Esophagus muscularis mucosa (tissue), 4 donors: ENCODE results near the gene SGSH. TPM values are rescaled to one million over a fixed set of nuclear protein-coding genes. Genes with fewer than 3 reads are reported as not detected.

Experiments used
- DNase-seq: peaks from one replicate; pipeline ENCODE4 v3.0.0-alpha.2; 2017; ENCODE audit errors: extremely low spot score
- H3K27ac ChIP-seq, 4 donors: fragments of 200-600 bp; sonication (generic); replicated peaks in 1 of 4; 1 replicate in 3 of 4; 2 replicates in 1 of 4; pipeline ENCODE4 v1.5.1; 2016 to 2019; ENCODE audit warnings: mild to moderate bottlenecking in 1 of 4
- H3K27me3 ChIP-seq, 4 donors: fragments of 200-600 bp; sonication (generic); one replicate each; pipeline versions ENCODE4 v1.5.1 to v1.6.0; 2016 to 2019
- H3K36me3 ChIP-seq, 4 donors: fragments of 200-600 bp; sonication (generic); one replicate each; pipeline ENCODE4 v1.5.1; 2016 to 2019
- H3K4me1 ChIP-seq, 4 donors: fragments of 200-600 bp; sonication (generic); one replicate each; pipeline ENCODE4 v1.5.1; 2016 to 2019
- H3K4me3 ChIP-seq, 4 donors: fragments of 200-600 bp; sonication (generic); 1 replicate in 2 of 4; 2 replicates in 2 of 4; pipeline ENCODE4 v1.5.1; 2016 to 2019; ENCODE audit warnings: mild to moderate bottlenecking in 4 of 4, moderate library complexity in 1 of 4
- H3K9me3 ChIP-seq, 4 donors: fragments of 200-600 bp; sonication (generic); 1 replicate in 3 of 4; 2 replicates in 1 of 4; pipeline ENCODE4 v1.5.1; 2016 to 2019
- CTCF ChIP-seq, 3 experiments: fragments of 200-600 bp in 2 of 3; fragments of 450-650 bp in 1 of 3; sonication (generic) in 2 of 3; IDR thresholded peaks; one replicate each; pipeline ENCODE4 v1.5.1; 2017 to 2019; ENCODE audit warnings: antibody characterized with exemption in 3 of 3, mild to moderate bottlenecking in 2 of 3, moderate library complexity in 1 of 3
- EP300 ChIP-seq: sonication (generic); formaldehyde crosslinking; IDR thresholded peaks from one replicate; pipeline ENCODE4 v1.6.1; 2017; ENCODE audit warnings: antibody characterized with exemption
- POLR2A ChIP-seq: fragments of 450-650 bp; IDR thresholded peaks from one replicate; pipeline ENCODE4 v1.6.1; 2017; ENCODE audit warnings: antibody characterized with exemption, moderate library complexity, mild to moderate bottlenecking, low read depth
- POLR2AphosphoS5 ChIP-seq, 2 donors: sonication (generic); formaldehyde crosslinking; IDR thresholded peaks; one replicate each; pipeline ENCODE4 v1.6.1; 2017; ENCODE audit warnings: antibody characterized with exemption in 2 of 2
- WGBS: methylation state at CpG from one replicate; pipeline ENCODE4 v1.1.5; 2018; 5-methylcytosine and 5-hydroxymethylcytosine counted together
- intact Hi-C: fragments of 100-400 bp; cut with DNase I; formaldehyde crosslinking; loops from one replicate; pipeline ENCODE4 v1.15.1; 2023
- total RNA-seq, 4 donors: library from RNA; depleted of rRNA; stranded (reverse); fragments of >200 nt; gene quantifications; one replicate each; pipeline versions ENCODE4 v1.1.0 to v1.2.1, GENCODE V29; 2016

The SGSH gene
- total RNA-seq, 4 donors from 2014 or later: 12.9 to 24.4 (median 21.3) TPM

DNA sequence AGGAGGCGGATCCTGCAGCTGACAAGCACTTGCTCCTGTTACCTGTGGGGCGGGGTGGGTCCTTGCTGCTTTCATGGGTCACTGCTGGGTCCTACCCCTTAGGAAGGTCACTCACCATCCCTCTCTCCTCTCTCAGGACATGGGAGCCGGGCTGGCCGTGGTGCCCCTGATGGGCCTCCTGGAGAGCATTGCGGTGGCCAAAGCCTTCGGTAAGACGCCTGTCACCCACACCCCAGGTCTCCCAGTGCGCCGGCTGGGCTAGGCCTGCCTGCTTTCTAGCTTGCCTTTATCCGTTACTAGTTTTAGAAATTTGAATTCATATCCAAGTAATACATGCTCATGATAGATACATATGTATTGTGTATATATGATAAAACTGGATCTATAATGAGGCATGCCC lies 17.3 kb upstream of the SGSH start:
- Histone ChIP-seq H3K27ac (no peak overlapping the region), H3K4me3 (no peak overlapping the region), H3K9me3 (peaks cover 0 to 16% (median 10%) of the 10 kb centered on the region in 4 donors), H3K36me3 (peaks cover 31 to 97% (median 77%) of the 10 kb centered on the region in 4 donors), H3K4me1 (no peaks in the 10 kb centered on the region), H3K27me3 (no peaks in the 10 kb centered on the region)
- no peak for DNase-seq
- intact Hi-C loops: no loop called here
- no peak for TF ChIP-seq EP300
- no peak for TF ChIP-seq POLR2A
- TF ChIP-seq POLR2AphosphoS5 (IDR thresholded peaks at IDR 0.05): no peak
- no peak for TF ChIP-seq CTCF (IDR thresholded peaks at IDR 0.05)
- 96% methylated on average over 10 of the region's 10 CpGs for WGBS

DNA sequence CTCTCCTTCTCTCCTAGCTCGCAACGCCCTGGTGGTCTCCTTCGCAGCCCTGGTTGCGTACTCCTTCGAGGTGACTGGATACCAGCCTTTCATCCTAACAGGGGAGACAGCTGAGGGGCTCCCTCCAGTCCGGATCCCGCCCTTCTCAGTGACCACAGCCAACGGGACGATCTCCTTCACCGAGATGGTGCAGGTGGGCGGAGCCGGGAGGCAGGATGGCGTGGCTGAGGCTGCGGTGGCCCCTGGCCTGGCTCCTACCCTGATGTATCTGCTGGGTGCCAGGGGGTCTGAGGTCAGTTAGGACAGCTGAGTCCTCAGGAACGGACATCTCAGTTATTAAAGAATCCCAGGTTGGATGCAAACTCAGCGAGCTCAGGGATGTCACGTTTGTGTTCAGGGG lies 16.8 kb upstream of the SGSH start:
- Histone ChIP-seq H3K27ac (no peak overlapping the region), H3K27me3 (no peaks in the 10 kb centered on the region), H3K4me1 (no peaks in the 10 kb centered on the region), H3K9me3 (peaks cover 0 to 20% (median 14%) of the 10 kb centered on the region in 4 donors), H3K36me3 (peaks cover 29 to 97% (median 76%) of the 10 kb centered on the region in 4 donors), H3K4me3 (no peak overlapping the region)
- TF ChIP-seq POLR2AphosphoS5 (IDR thresholded peaks at IDR 0.05) (no peak), EP300 (no peak), CTCF (IDR thresholded peaks at IDR 0.05) (no peak), POLR2A (no peak)
- no peak for DNase-seq
- 96% methylated on average over 7 of the region's 17 CpGs for WGBS
- intact Hi-C loops: no loop called here

DNA sequence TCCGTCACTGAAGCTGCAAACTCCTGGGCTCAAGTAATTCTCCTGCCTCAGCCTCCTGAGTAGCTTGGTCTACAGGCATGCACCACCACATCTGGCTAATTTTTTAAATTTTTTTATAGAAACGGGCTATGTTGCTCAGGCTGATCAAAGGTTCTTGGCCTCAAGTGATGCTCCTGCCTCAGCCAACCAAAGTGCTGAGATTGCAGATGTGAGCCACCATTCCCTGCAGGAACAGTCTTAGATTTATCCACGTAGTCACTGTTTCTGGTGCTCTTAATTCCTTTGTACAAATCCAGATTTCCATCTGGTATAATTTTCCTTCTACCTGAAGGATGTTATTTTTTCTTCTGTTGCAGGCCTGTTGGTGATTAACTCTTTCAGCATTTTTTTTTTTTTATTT lies 13.1 kb upstream of the SGSH start:
- intact Hi-C loops: no loop called here

GRCh38 chr17:80232438-80232837 lies 12.3 kb upstream of the SGSH start:
- H3K36me3 ChIP-seq: peaks cover 17 to 99% (median 61%) of the 10 kb centered on the region in 4 donors
- peaks cover 0 to 20% (median 16%) of the 10 kb centered on the region in 4 donors for H3K9me3 ChIP-seq
- TF ChIP-seq CTCF (IDR thresholded peaks at IDR 0.05): no peak
- TF ChIP-seq POLR2A: no peak
- TF ChIP-seq EP300: no peak
- TF ChIP-seq POLR2AphosphoS5 (IDR thresholded peaks at IDR 0.05): no peak
- no peaks in the 10 kb centered on the region for H3K27me3 ChIP-seq
- H3K4me3 ChIP-seq: no peak overlapping the region
- no peaks in the 10 kb centered on the region for H3K4me1 ChIP-seq
- no peak overlapping the region for H3K27ac ChIP-seq
- intact Hi-C loops: no loop called here
- 100% methylated on average over 1 of the region's 1 CpG for WGBS
- DNase-seq: no peak

More for the DNA sequence above, 13.1 kb upstream of the SGSH start:
- H3K27ac ChIP-seq: no peak overlapping the region
- DNase-seq: no peak
- H3K4me3 ChIP-seq: no peak overlapping the region
- TF ChIP-seq EP300 (no peak), POLR2A (no peak), POLR2AphosphoS5 (IDR thresholded peaks at IDR 0.05) (no peak), CTCF (IDR thresholded peaks at IDR 0.05) (no peak)
- WGBS: 97% methylated on average over 3 of the region's 3 CpGs
- no peaks in the 10 kb centered on the region for H3K4me1 ChIP-seq
- H3K36me3 ChIP-seq: peaks cover 24 to 99% (median 62%) of the 10 kb centered on the region in 4 donors
- H3K9me3 ChIP-seq: peaks cover 0 to 20% (median 16%) of the 10 kb centered on the region in 4 donors
- no peaks in the 10 kb centered on the region for H3K27me3 ChIP-seq

GRCh38 chr17:80229011-80229410 lies 8.9 kb upstream of the SGSH start:
- 90% methylated on average over 4 of the region's 4 CpGs for WGBS
- H3K4me1 ChIP-seq: no peaks in the 10 kb centered on the region
- H3K36me3 ChIP-seq: peaks cover 18 to 92% (median 43%) of the 10 kb centered on the region in 4 donors
- DNase-seq: no peak
- TF ChIP-seq POLR2A (no peak), EP300 (no peak), CTCF (IDR thresholded peaks at IDR 0.05) (no peak), POLR2AphosphoS5 (IDR thresholded peaks at IDR 0.05) (no peak)
- intact Hi-C loops: no loop called here
- peaks cover 0 to 20% (median 16%) of the 10 kb centered on the region in 4 donors for H3K9me3 ChIP-seq
- H3K27me3 ChIP-seq: no peaks in the 10 kb centered on the region
- H3K4me3 ChIP-seq: no peak overlapping the region
- H3K27ac ChIP-seq: no peak overlapping the region
